ENCODE measurements around the gene CFAP221.

Gene CFAP221

GRCh38 chr2:119647440-119648169, 103.4 kb downstream of the CFAP221 start:
- no peak overlapping the region for H3K27ac ChIP-seq (ENCODE audit: low read length)
- H3K27me3 ChIP-seq (ENCODE audit: control insufficient read depth, insufficient read depth, low read length): no peaks in the 10 kb centered on the region
- no peaks in the 10 kb centered on the region for H3K36me3 ChIP-seq (ENCODE audit: control insufficient read depth, low read depth, low read length)
- no peaks in the 10 kb centered on the region for H3K9me3 ChIP-seq (ENCODE audit: control insufficient read depth, low read depth, low read length)
- no peaks in the 10 kb centered on the region for H3K4me1 ChIP-seq (ENCODE audit: control insufficient read depth, low read depth, low read length)
- no peak overlapping the region for H3K9ac ChIP-seq (ENCODE audit: low read length)
- H3K4me3 ChIP-seq (ENCODE audit: low read length): no peak overlapping the region

GRCh38 chr2:119649364-119649917, 105.2 kb downstream of the CFAP221 start:
- H3K27me3 ChIP-seq (ENCODE audit: control insufficient read depth, insufficient read depth, low read length): no peaks in the 10 kb centered on the region
- H3K4me3 ChIP-seq (ENCODE audit: low read length): no peak overlapping the region
- no peak overlapping the region for H3K27ac ChIP-seq (ENCODE audit: low read length)
- no peaks in the 10 kb centered on the region for H3K9me3 ChIP-seq (ENCODE audit: control insufficient read depth, low read depth, low read length)
- no peak overlapping the region for H3K9ac ChIP-seq (ENCODE audit: low read length)
- no peaks in the 10 kb centered on the region for H3K4me1 ChIP-seq (ENCODE audit: control insufficient read depth, low read depth, low read length)
- H3K36me3 ChIP-seq (ENCODE audit: control insufficient read depth, low read depth, low read length): no peaks in the 10 kb centered on the region

- Histone ChIP-seq H3K27ac (ENCODE audit: low read length) (no peak overlapping the region), H3K36me3 (ENCODE audit: control insufficient read depth, low read depth, low read length) (no peaks in the 10 kb centered on the region), H3K4me3 (ENCODE audit: low read length) (no peak overlapping the region), H3K9ac (ENCODE audit: low read length) (no peak overlapping the region), H3K27me3 (ENCODE audit: control insufficient read depth, insufficient read depth, low read length) (no peaks in the 10 kb centered on the region), H3K9me3 (ENCODE audit: control insufficient read depth, low read depth, low read length) (no peaks in the 10 kb centered on the region), H3K4me1 (ENCODE audit: control insufficient read depth, low read depth, low read length) (no peaks in the 10 kb centered on the region)
Observed at GRCh38 chr2:119650206-119650605, 106.0 kb downstream of the CFAP221 start.

- Histone ChIP-seq H3K36me3 (ENCODE audit: control insufficient read depth, low read depth, low read length) (no peaks in the 10 kb centered on the region), H3K27ac (ENCODE audit: low read length) (no peak overlapping the region), H3K27me3 (ENCODE audit: control insufficient read depth, insufficient read depth, low read length) (no peaks in the 10 kb centered on the region), H3K9me3 (ENCODE audit: control insufficient read depth, low read depth, low read length) (no peaks in the 10 kb centered on the region), H3K9ac (ENCODE audit: low read length) (no peak overlapping the region), H3K4me3 (ENCODE audit: low read length) (no peak overlapping the region), H3K4me1 (ENCODE audit: control insufficient read depth, low read depth, low read length) (no peaks in the 10 kb centered on the region)
Observed at GRCh38 chr2:119650846-119651370, 106.7 kb downstream of the CFAP221 start.

GRCh38 chr2:119657466-119658145, 113.4 kb downstream of the CFAP221 start:
- Histone ChIP-seq H3K9ac (ENCODE audit: low read length) (no peak overlapping the region), H3K36me3 (ENCODE audit: control insufficient read depth, low read depth, low read length) (no peaks in the 10 kb centered on the region), H3K4me3 (ENCODE audit: low read length) (no peak overlapping the region), H3K27ac (ENCODE audit: low read length) (no peak overlapping the region), H3K27me3 (ENCODE audit: control insufficient read depth, insufficient read depth, low read length) (no peaks in the 10 kb centered on the region), H3K4me1 (ENCODE audit: control insufficient read depth, low read depth, low read length) (no peaks in the 10 kb centered on the region), H3K9me3 (ENCODE audit: control insufficient read depth, low read depth, low read length) (no peaks in the 10 kb centered on the region)

GRCh38 chr2:119659601-119660342, 115.5 kb downstream of the CFAP221 start:
- Histone ChIP-seq H3K9ac (ENCODE audit: low read length) (no peak overlapping the region), H3K4me1 (ENCODE audit: control insufficient read depth, low read depth, low read length) (no peaks in the 10 kb centered on the region), H3K9me3 (ENCODE audit: control insufficient read depth, low read depth, low read length) (no peaks in the 10 kb centered on the region), H3K36me3 (ENCODE audit: control insufficient read depth, low read depth, low read length) (no peaks in the 10 kb centered on the region), H3K27ac (ENCODE audit: low read length) (no peak overlapping the region), H3K4me3 (ENCODE audit: low read length) (no peak overlapping the region), H3K27me3 (ENCODE audit: control insufficient read depth, insufficient read depth, low read length) (no peaks in the 10 kb centered on the region)

- no peaks in the 10 kb centered on the region for H3K9me3 ChIP-seq (ENCODE audit: control insufficient read depth, low read depth, low read length)
Observed at GRCh38 chr2:119660343-119660658, 116.1 kb downstream of the CFAP221 start.

GRCh38 chr2:119662297-119662696, 118.0 kb downstream of the CFAP221 start:
- Histone ChIP-seq H3K27me3 (ENCODE audit: control insufficient read depth, insufficient read depth, low read length) (no peaks in the 10 kb centered on the region), H3K36me3 (ENCODE audit: control insufficient read depth, low read depth, low read length) (no peaks in the 10 kb centered on the region), H3K9ac (ENCODE audit: low read length) (no peak overlapping the region), H3K4me1 (ENCODE audit: control insufficient read depth, low read depth, low read length) (no peaks in the 10 kb centered on the region), H3K4me3 (ENCODE audit: low read length) (no peak overlapping the region), H3K27ac (ENCODE audit: low read length) (no peak overlapping the region), H3K9me3 (ENCODE audit: control insufficient read depth, low read depth, low read length) (no peaks in the 10 kb centered on the region)

More at GRCh38 chr2:119660343-119660658, 116.1 kb downstream of the CFAP221 start:
- no peak overlapping the region for H3K4me3 ChIP-seq (ENCODE audit: low read length)
- no peaks in the 10 kb centered on the region for H3K27me3 ChIP-seq (ENCODE audit: control insufficient read depth, insufficient read depth, low read length)
- H3K4me1 ChIP-seq (ENCODE audit: control insufficient read depth, low read depth, low read length): no peaks in the 10 kb centered on the region
- no peaks in the 10 kb centered on the region for H3K36me3 ChIP-seq (ENCODE audit: control insufficient read depth, low read depth, low read length)
- no peak overlapping the region for H3K9ac ChIP-seq (ENCODE audit: low read length)
- H3K27ac ChIP-seq (ENCODE audit: low read length): no peak overlapping the region

GRCh38 chr2:119668546-119668945, 124.3 kb downstream of the CFAP221 start:
- no peak overlapping the region for H3K27ac ChIP-seq (ENCODE audit: low read length)

GRCh38 chr2:119671016-119671415, 126.8 kb downstream of the CFAP221 start:
- Histone ChIP-seq H3K4me3 (ENCODE audit: low read length) (no peak overlapping the region), H3K4me1 (ENCODE audit: control insufficient read depth, low read depth, low read length) (peaks cover 19% of the 10 kb centered on the region), H3K27ac (ENCODE audit: low read length) (no peak overlapping the region), H3K9me3 (ENCODE audit: control insufficient read depth, low read depth, low read length) (no peaks in the 10 kb centered on the region), H3K36me3 (ENCODE audit: control insufficient read depth, low read depth, low read length) (no peaks in the 10 kb centered on the region), H3K9ac (ENCODE audit: low read length) (no peak overlapping the region), H3K27me3 (ENCODE audit: control insufficient read depth, insufficient read depth, low read length) (no peaks in the 10 kb centered on the region)

More at GRCh38 chr2:119668546-119668945, 124.3 kb downstream of the CFAP221 start:
- Histone ChIP-seq H3K36me3 (ENCODE audit: control insufficient read depth, low read depth, low read length) (no peaks in the 10 kb centered on the region), H3K27me3 (ENCODE audit: control insufficient read depth, insufficient read depth, low read length) (no peaks in the 10 kb centered on the region), H3K9me3 (ENCODE audit: control insufficient read depth, low read depth, low read length) (no peaks in the 10 kb centered on the region), H3K4me3 (ENCODE audit: low read length) (no peak overlapping the region), H3K9ac (ENCODE audit: low read length) (no peak overlapping the region), H3K4me1 (ENCODE audit: control insufficient read depth, low read depth, low read length) (peaks cover 19% of the 10 kb centered on the region)

GRCh38 chr2:119671752-119672151, 127.5 kb downstream of the CFAP221 start:
- Histone ChIP-seq H3K36me3 (ENCODE audit: control insufficient read depth, low read depth, low read length) (no peaks in the 10 kb centered on the region), H3K27me3 (ENCODE audit: control insufficient read depth, insufficient read depth, low read length) (no peaks in the 10 kb centered on the region), H3K4me3 (ENCODE audit: low read length) (no peak overlapping the region), H3K9me3 (ENCODE audit: control insufficient read depth, low read depth, low read length) (no peaks in the 10 kb centered on the region), H3K9ac (ENCODE audit: low read length) (no peak overlapping the region), H3K4me1 (ENCODE audit: control insufficient read depth, low read depth, low read length) (peaks cover 19% of the 10 kb centered on the region), H3K27ac (ENCODE audit: low read length) (no peak overlapping the region)

Data from iPS-18a (cell line).